ENCODE measurements around the gene FBXL2.

FBXL2 gene

GRCh38 chr3:33355611-33356010, 78.4 kb downstream of the FBXL2 start:
- no peak for TF ChIP-seq CTCF (conservative IDR thresholded peaks at IDR 0.05)
- no peak overlapping the region for H3K27ac ChIP-seq

- TF ChIP-seq CTCF (conservative IDR thresholded peaks at IDR 0.05) = no peak
- H3K27ac ChIP-seq = no peak overlapping the region
Measured at GRCh38 chr3:33358172-33358781, 81.0 kb downstream of the FBXL2 start.

GRCh38 chr3:33360136-33360825, 83.0 kb downstream of the FBXL2 start:
- no peak overlapping the region for H3K27ac ChIP-seq
- TF ChIP-seq CTCF (conservative IDR thresholded peaks at IDR 0.05) = no peak

- no peak for TF ChIP-seq CTCF (conservative IDR thresholded peaks at IDR 0.05)
- H3K27ac ChIP-seq = no peak overlapping the region
Measured at GRCh38 chr3:33363113-33363800, 86.0 kb downstream of the FBXL2 start.

- no peak for TF ChIP-seq CTCF (conservative IDR thresholded peaks at IDR 0.05)
- H3K27ac ChIP-seq = no peak overlapping the region
Measured at GRCh38 chr3:33364060-33364459, 86.8 kb downstream of the FBXL2 start.

GRCh38 chr3:33364531-33365128, 87.4 kb downstream of the FBXL2 start:
- TF ChIP-seq CTCF (conservative IDR thresholded peaks at IDR 0.05) = no peak
- no peak overlapping the region for H3K27ac ChIP-seq
